ENCODE results near the gene TMPRSS11D.

TMPRSS11D gene

DNA sequence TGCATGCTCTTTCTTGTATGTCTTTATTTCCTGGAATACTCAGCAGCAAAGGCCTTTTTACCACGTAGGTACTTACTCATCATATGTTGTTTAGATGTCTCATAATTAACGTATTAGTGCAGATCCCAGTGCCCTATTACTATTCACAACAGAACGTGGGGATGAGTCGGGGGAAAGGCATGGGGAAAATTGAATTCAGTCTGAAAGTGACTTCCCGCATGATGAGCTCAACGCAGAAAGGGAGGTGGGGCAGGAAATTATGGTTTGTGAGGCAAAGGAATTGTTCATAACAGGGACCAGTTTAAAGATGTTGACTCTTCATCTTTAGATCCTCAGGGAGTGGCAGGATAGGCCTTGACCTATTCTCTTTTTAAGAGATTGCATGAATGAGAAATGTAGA is 2.0 kb upstream of the TMPRSS11D start:
- TF ChIP-seq, protein P1, sequence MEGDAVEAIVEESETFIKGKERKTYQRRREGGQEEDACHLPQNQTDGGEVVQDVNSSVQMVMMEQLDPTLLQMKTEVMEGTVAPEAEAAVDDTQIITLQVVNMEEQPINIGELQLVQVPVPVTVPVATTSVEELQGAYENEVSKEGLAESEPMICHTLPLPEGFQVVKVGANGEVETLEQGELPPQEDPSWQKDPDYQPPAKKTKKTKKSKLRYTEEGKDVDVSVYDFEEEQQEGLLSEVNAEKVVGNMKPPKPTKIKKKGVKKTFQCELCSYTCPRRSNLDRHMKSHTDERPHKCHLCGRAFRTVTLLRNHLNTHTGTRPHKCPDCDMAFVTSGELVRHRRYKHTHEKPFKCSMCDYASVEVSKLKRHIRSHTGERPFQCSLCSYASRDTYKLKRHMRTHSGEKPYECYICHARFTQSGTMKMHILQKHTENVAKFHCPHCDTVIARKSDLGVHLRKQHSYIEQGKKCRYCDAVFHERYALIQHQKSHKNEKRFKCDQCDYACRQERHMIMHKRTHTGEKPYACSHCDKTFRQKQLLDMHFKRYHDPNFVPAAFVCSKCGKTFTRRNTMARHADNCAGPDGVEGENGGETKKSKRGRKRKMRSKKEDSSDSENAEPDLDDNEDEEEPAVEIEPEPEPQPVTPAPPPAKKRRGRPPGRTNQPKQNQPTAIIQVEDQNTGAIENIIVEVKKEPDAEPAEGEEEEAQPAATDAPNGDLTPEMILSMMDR (IDR thresholded peaks at IDR 0.05; ENCODE audit: unreplicated experiment in 3 of 3), result no peak
- no peaks in the 10 kb centered on the region for H3K36me3 Mint-ChIP-seq (ENCODE audit: low read depth)
- no peak overlapping the region for H3K27ac Mint-ChIP-seq
- H3K4me3 Mint-ChIP-seq, result no peak overlapping the region
- H3K4me1 Mint-ChIP-seq, result peaks cover 13% of the 10 kb centered on the region
- peaks cover 5% of the 10 kb centered on the region for H3K9me3 Mint-ChIP-seq
- H3K27me3 Mint-ChIP-seq (ENCODE audit: low read depth), result no peaks in the 10 kb centered on the region

DNA sequence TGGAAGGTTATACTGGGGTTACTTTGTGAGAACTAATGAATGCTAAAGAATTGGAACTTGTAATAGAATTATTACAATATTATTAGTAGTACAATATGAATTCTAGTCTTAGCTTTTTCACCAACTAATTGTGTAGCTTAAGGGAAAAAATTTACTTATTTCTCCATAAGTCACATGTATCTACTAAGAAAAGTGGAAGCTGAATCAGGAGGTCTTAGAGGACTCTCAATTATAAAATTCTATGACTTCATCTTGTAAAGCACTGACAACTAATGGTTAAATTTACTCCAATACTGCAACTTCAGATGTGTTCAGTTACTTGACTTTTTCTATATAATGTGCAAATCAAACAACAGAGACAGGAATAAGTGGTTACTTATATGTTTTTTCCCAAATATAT is 899 bp upstream of the TMPRSS11D start:
- H3K4me1 Mint-ChIP-seq, result peaks cover 20% of the 10 kb centered on the region
- no peaks in the 10 kb centered on the region for H3K27me3 Mint-ChIP-seq (ENCODE audit: low read depth)
- TF ChIP-seq, protein P1 (IDR thresholded peaks at IDR 0.05; ENCODE audit: unreplicated experiment in 3 of 3), result no peak
- no peaks in the 10 kb centered on the region for H3K9me3 Mint-ChIP-seq
- no peak overlapping the region for H3K27ac Mint-ChIP-seq
- no peak overlapping the region for H3K4me3 Mint-ChIP-seq
- H3K36me3 Mint-ChIP-seq (ENCODE audit: low read depth), result no peaks in the 10 kb centered on the region

DNA sequence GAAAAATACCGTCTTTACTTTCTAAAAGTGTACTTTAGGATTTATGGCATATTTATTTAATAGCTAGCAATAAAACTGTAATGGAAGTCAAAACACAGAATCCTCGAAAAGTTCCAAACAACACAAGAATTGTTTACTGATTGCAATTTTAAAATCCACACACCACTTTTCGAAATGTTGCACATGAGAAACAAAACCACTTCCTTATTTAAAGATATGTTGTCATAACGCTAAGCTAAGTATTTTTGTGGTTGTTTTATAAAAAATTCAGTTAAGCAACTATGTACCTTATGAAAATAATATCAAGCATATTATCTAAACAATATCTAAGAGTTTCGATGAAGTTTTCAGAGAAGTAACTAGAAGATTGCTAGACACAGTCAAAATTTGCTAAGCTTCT is 344 bp downstream of the TMPRSS11D start:
- TF ChIP-seq, protein P1 (IDR thresholded peaks at IDR 0.05; ENCODE audit: unreplicated experiment in 3 of 3), result no peak
- H3K27ac Mint-ChIP-seq, result no peak overlapping the region
- peaks cover 20% of the 10 kb centered on the region for H3K4me1 Mint-ChIP-seq
- no peaks in the 10 kb centered on the region for H3K9me3 Mint-ChIP-seq
- H3K4me3 Mint-ChIP-seq, result no peak overlapping the region
- H3K27me3 Mint-ChIP-seq (ENCODE audit: low read depth), result no peaks in the 10 kb centered on the region
- no peaks in the 10 kb centered on the region for H3K36me3 Mint-ChIP-seq (ENCODE audit: low read depth)

DNA sequence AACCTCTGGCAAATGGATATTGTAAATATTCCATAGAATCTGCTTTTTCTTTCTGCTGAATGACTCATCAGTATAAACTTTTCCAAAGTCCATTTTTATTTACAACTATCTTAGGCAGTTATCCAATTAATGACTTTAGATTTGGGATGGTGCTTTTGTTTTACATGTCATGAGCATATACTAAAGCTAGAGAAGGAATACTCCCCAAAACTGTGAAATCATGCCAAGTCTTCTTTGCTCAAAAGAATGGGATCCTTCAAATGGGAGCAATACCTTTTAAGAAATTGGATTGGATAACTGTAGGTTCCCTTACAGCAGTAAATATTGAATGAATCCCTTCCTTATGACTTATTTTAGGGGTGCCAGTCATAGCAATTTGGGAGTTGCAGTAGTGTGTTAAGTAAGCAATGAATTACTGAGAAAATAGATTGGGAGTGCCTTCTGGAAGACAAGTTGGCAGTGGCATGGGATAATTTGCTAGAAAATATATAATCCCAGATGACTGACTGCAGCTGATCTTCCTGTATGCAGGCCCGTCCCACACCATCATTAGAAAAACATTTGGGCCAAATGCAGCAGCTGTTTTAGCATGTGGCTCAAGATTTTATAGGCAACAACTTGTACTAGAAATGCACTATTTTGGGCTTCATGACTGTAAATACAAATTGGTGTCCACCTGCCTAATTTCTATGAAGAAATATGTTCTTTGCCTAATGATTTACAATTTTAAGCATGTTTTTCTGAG is 2.8 kb downstream of the TMPRSS11D start:
- Mint-ChIP-seq H3K9me3 (no peaks in the 10 kb centered on the region), H3K36me3 (ENCODE audit: low read depth) (no peaks in the 10 kb centered on the region), H3K4me3 (no peak overlapping the region), H3K4me1 (peaks cover 20% of the 10 kb centered on the region), H3K27me3 (ENCODE audit: low read depth) (no peaks in the 10 kb centered on the region), H3K27ac (peak overlapping the region in 2 of 3 experiments; percentile 68 to 86)
- TF ChIP-seq, protein P1 (IDR thresholded peaks at IDR 0.05; ENCODE audit: unreplicated experiment in 3 of 3), result no peak

DNA sequence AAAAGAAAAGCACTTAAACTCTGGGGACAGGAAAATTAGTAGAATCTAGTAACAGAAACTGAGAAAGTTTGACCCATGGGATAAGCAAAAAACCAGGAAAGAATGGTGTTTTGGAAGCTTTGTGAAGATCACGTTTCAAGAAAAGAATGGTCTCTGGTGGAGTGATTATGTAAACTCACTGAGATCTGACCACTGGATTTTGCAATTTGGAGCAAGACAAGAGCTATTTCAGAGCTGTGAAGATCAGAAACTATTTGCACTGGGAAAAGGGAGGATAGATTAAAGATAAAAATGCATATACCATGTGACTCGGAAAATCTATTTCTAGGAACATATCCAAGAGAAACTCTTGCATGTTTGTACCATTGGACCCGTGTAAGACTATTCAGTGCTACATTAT is 4.3 kb downstream of the TMPRSS11D start:
- peaks cover 27% of the 10 kb centered on the region for H3K4me1 Mint-ChIP-seq
- TF ChIP-seq, protein P1 (IDR thresholded peaks at IDR 0.05; ENCODE audit: unreplicated experiment in 3 of 3), result no peak
- H3K4me3 Mint-ChIP-seq, result no peak overlapping the region
- no peaks in the 10 kb centered on the region for H3K9me3 Mint-ChIP-seq
- no peak overlapping the region for H3K27ac Mint-ChIP-seq
- H3K27me3 Mint-ChIP-seq (ENCODE audit: low read depth), result no peaks in the 10 kb centered on the region
- no peaks in the 10 kb centered on the region for H3K36me3 Mint-ChIP-seq (ENCODE audit: low read depth)

DNA sequence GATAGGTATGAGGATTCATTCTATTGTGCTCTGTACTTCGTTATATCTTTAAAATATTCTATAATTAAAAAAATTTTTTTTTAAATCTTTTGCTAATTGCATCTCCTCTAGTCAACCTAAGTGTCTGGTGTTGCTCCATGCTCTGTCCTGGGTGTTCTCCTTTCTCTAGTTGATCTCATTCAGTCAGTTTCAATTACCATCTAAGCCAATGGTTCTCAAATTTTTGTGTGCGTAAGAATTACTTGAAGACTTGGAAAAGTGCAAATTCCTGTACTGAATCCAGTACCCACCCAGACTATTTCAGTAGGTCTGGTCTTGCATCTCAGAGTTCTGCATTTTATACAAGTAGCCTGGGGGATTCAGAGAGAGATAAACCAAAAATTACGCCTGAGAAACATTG is 6.7 kb downstream of the TMPRSS11D start:
- H3K4me1 Mint-ChIP-seq, result peaks cover 27% of the 10 kb centered on the region

More for the DNA sequence above, 6.7 kb downstream of the TMPRSS11D start:
- TF ChIP-seq, protein P1 (IDR thresholded peaks at IDR 0.05; ENCODE audit: unreplicated experiment in 3 of 3), result no peak
- no peak overlapping the region for H3K4me3 Mint-ChIP-seq
- H3K36me3 Mint-ChIP-seq (ENCODE audit: low read depth), result no peaks in the 10 kb centered on the region
- H3K27me3 Mint-ChIP-seq (ENCODE audit: low read depth), result no peaks in the 10 kb centered on the region
- H3K27ac Mint-ChIP-seq, result no peak overlapping the region
- no peaks in the 10 kb centered on the region for H3K9me3 Mint-ChIP-seq

Measured in nephron (organoid).